Stomach (tissue), 9 donors: ENCODE results near the gene ASTN2. TPM values are rescaled to one million over a fixed set of nuclear protein-coding genes. Genes with fewer than 3 reads are reported as not detected.

Experiments
- DNase-seq, 2 donors: peaks; one replicate each; pipeline versions ENCODE4 v3.0.0 to v3.0.0-alpha.2; 2013 to 2019
- H3K27ac ChIP-seq, 5 donors: fragments of 200-600 bp in 4 of 5; sonication (generic) in 4 of 5; one replicate each; pipeline ENCODE4 v1.5.1; 2013 to 2019; ENCODE audit warnings: mild to moderate bottlenecking in 1 of 5, moderate library complexity in 1 of 5
- H3K27me3 ChIP-seq, 3 donors: fragments of 200-600 bp; sonication (generic); one replicate each; pipeline ENCODE4 v1.5.1; 2017 to 2019; ENCODE audit warnings: mixed run types in 1 of 3
- H3K36me3 ChIP-seq, 4 donors: fragments of 200-600 bp; sonication (generic); 1 replicate in 3 of 4; 2 replicates in 1 of 4; pipeline ENCODE4 v1.5.1; 2016 to 2019
- H3K4me1 ChIP-seq, 4 donors: fragments of 200-600 bp; sonication (generic); one replicate each; pipeline ENCODE4 v1.5.1; 2016 to 2019
- H3K4me3 ChIP-seq, 4 donors: fragments of 200-600 bp; sonication (generic) in 3 of 4; one replicate each; pipeline ENCODE4 v1.5.1; 2016 to 2019; ENCODE audit warnings: mild to moderate bottlenecking in 1 of 4
- H3K9me3 ChIP-seq, 4 donors: fragments of 200-600 bp; sonication (generic); one replicate each; pipeline ENCODE4 v1.5.1; 2016 to 2019
- EP300 ChIP-seq: sonication (generic); formaldehyde crosslinking; IDR thresholded peaks from one replicate; pipeline ENCODE4 v1.6.1; 2017; ENCODE audit warnings: antibody characterized with exemption
- POLR2A ChIP-seq, 4 donors: fragments of 450-650 bp; IDR thresholded peaks; one replicate each; pipeline ENCODE4 v1.6.1; 2016; ENCODE audit warnings: antibody characterized with exemption in 4 of 4, control low read depth in 2 of 4, mild to moderate bottlenecking in 1 of 4, moderate library complexity in 1 of 4
- POLR2AphosphoS5 ChIP-seq, 3 donors: sonication (generic); formaldehyde crosslinking; IDR thresholded peaks; one replicate each; pipeline ENCODE4 v1.6.1; 2016; ENCODE audit warnings: antibody characterized with exemption in 3 of 3
- WGBS, 5 donors: extraction: QIAGEN DNeasy Blood & Tissue Kit in 3 of 5; methylation state at CpG; one replicate each; pipeline versions ENCODE4 v1.1.5 to v1.1.7; 2013 to 2018; 5-methylcytosine and 5-hydroxymethylcytosine counted together
- intact Hi-C: fragments of 100-400 bp; cut with DNase I; formaldehyde crosslinking; loops from one replicate; pipeline ENCODE4 v1.15.1; 2023; ENCODE audit warnings: low total_unique reads
- polyA plus RNA-seq, 3 donors: library from polyadenylated mRNA; stranded (reverse); fragments of 200-250 nt; gene quantifications; one replicate each; pipeline ENCODE4 v1.2.3, GENCODE V29; 2013
- total RNA-seq, 5 donors: library from RNA; depleted of rRNA; stranded (reverse); fragments of >200 nt; gene quantifications; one replicate each; pipeline versions ENCODE4 v1.1.0 to v1.2.3, GENCODE V29; 2014 to 2016
- TF ChIP-seq, protein P1 (sequence below), 7 experiments: fragments of 450-650 bp in 4 of 7; fragments of 200-600 bp in 3 of 7; sonication (generic) in 3 of 7; IDR thresholded peaks; one replicate each; pipeline ENCODE4 v1.5.1; 2016 to 2019; ENCODE audit warnings: antibody characterized with exemption in 7 of 7, control low read depth in 2 of 7, mild to moderate bottlenecking in 1 of 7
- donor health status: healthy with polysubstance abuse.
- donor health status: Bipolar disorder and iron deficiency.
- donor health status: healthy.

ASTN2 gene
- total and polyA plus RNA-seq, 8 donors: 2.1 to 22.3 (median 4.2) TPM; not detected in 1

DNA sequence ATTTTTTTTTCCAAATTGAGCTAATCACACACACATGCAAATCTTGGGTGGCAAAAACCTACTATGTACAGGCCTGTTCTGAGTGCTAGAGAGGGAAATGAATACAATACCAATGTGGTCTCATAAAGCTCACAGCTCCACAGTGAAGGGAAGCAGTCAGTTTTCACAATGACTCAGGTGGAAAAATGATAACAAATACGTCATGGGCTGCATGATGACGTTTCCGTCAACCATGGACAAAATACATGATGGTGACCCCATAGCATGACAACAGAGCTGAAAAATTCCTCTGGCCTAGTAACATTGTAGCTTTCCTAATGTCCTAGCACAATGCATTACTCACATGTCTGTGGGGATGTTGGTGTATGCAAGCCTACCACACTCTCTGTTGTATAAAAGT is 475.2 kb downstream of the ASTN2 start:
- intact Hi-C loops: no loop called here
- 64 to 85% (median 81%) methylated on average over 3 of the region's 3 CpGs for WGBS, 5 donors

DNA sequence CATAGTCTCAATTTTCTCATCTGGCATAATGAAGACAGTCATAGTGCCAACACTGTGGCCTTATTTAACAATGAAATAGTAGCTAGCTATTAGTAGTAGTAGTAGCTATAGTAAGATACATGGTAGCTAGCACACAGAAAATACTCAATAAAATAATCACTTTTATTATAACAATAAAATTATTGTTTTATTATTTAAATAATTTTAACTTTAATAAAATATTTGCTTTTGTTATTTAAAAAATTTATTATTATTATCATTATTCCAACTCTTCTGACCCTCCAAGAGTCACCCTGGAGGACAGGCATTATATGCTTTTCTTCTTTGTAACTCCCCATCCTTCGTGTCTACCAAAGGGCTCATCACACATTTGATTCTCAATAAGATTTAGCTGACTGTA is 475.7 kb downstream of the ASTN2 start:
- no peaks in the 10 kb centered on the region for H3K27me3 ChIP-seq
- H3K4me1 ChIP-seq: no peaks in the 10 kb centered on the region
- H3K36me3 ChIP-seq: no peaks in the 10 kb centered on the region
- H3K4me3 ChIP-seq: no peak overlapping the region
- TF ChIP-seq POLR2AphosphoS5 (IDR thresholded peaks at IDR 0.05) (no peak), EP300 (no peak), POLR2A (IDR thresholded peaks at IDR 0.05) (no peak)
- TF ChIP-seq, protein P1, sequence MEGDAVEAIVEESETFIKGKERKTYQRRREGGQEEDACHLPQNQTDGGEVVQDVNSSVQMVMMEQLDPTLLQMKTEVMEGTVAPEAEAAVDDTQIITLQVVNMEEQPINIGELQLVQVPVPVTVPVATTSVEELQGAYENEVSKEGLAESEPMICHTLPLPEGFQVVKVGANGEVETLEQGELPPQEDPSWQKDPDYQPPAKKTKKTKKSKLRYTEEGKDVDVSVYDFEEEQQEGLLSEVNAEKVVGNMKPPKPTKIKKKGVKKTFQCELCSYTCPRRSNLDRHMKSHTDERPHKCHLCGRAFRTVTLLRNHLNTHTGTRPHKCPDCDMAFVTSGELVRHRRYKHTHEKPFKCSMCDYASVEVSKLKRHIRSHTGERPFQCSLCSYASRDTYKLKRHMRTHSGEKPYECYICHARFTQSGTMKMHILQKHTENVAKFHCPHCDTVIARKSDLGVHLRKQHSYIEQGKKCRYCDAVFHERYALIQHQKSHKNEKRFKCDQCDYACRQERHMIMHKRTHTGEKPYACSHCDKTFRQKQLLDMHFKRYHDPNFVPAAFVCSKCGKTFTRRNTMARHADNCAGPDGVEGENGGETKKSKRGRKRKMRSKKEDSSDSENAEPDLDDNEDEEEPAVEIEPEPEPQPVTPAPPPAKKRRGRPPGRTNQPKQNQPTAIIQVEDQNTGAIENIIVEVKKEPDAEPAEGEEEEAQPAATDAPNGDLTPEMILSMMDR (IDR thresholded peaks at IDR 0.05): no peak
- intact Hi-C loops: no loop called here
- DNase-seq: no peak
- 48 to 74% (median 58%) methylated on average over 1 of the region's 1 CpG for WGBS, 5 donors
- H3K9me3 ChIP-seq: no peaks in the 10 kb centered on the region
- no peak overlapping the region for H3K27ac ChIP-seq

More for the DNA sequence above, 475.2 kb downstream of the ASTN2 start:
- H3K4me3 ChIP-seq: no peak overlapping the region
- H3K27ac ChIP-seq: no peak overlapping the region
- no peaks in the 10 kb centered on the region for H3K9me3 ChIP-seq
- no peaks in the 10 kb centered on the region for H3K4me1 ChIP-seq
- TF ChIP-seq EP300 (no peak), POLR2AphosphoS5 (IDR thresholded peaks at IDR 0.05) (no peak), POLR2A (IDR thresholded peaks at IDR 0.05) (no peak)
- TF ChIP-seq, protein P1 (IDR thresholded peaks at IDR 0.05): no peak
- no peaks in the 10 kb centered on the region for H3K27me3 ChIP-seq
- H3K36me3 ChIP-seq: no peaks in the 10 kb centered on the region
- no peak for DNase-seq

DNA sequence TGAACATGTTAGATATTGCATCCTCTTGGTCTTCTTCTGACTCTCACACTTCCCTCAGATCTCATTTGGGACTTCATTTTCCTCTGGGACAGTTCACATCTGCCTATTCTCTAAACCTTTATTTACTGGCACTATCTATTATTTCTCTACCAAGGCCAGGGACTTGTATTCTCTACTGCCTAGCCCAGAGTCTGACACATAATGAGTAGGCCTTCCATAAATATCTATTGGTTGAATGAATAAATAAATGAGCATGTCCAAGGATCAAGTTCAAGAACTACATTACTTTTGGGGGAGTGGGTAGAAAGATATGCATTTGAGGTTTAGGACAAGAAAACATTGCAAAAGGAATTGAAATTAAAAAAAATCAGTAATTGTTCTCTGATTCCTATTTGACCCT is 477.5 kb downstream of the ASTN2 start:
- Histone ChIP-seq H3K27ac (no peak overlapping the region), H3K4me3 (no peak overlapping the region), H3K27me3 (no peaks in the 10 kb centered on the region), H3K36me3 (no peaks in the 10 kb centered on the region), H3K4me1 (no peaks in the 10 kb centered on the region), H3K9me3 (no peaks in the 10 kb centered on the region)
- TF ChIP-seq EP300 (no peak), POLR2A (IDR thresholded peaks at IDR 0.05) (no peak), POLR2AphosphoS5 (IDR thresholded peaks at IDR 0.05) (no peak)
- TF ChIP-seq, protein P1 (IDR thresholded peaks at IDR 0.05): no peak
- no peak for DNase-seq
- intact Hi-C loops: no loop called here

DNA sequence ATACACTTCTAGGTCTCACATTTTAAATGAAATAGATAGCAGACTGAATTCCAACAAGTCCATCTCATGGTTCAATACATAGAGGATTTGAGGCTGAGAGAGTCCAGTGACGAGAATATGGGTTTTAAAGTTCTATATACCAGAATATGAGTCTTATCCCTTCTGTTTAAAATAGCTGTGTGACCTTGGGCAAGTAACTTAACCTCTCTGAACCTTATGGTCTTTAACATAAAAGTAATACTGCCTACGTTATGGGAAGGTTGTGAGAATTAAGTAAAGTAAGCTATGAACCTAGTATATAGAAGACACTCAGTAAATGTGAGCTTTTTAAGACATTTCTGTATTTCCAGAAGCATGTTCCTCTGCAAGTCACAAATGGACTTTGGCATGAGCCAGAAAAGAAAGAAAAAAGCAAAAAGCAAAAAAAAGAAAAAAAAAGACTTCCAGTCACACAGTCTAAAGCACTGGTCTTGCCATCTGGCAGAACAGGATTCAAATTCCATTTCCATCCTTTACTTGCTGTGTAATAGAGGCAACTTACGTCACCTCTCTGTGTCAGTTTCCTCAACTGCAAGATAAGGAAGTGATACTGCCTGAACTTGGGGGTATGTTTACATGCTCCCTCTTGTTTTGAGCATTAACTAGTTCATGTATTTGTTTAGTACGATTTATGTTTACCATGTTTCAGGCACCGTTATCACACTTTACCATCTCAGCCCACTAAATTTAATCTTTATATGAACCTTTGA is 479.5 kb downstream of the ASTN2 start:
- WGBS, 5 donors: 37 to 52% (median 43%) methylated on average over 5 of the region's 5 CpGs
- intact Hi-C loops: no loop called here
- DNase-seq: no peak
- H3K4me3 ChIP-seq: no peak overlapping the region
- TF ChIP-seq EP300: no peak
- no peak for TF ChIP-seq POLR2AphosphoS5 (IDR thresholded peaks at IDR 0.05)
- H3K4me1 ChIP-seq: no peaks in the 10 kb centered on the region
- no peaks in the 10 kb centered on the region for H3K27me3 ChIP-seq
- no peak overlapping the region for H3K27ac ChIP-seq
- no peaks in the 10 kb centered on the region for H3K9me3 ChIP-seq
- no peaks in the 10 kb centered on the region for H3K36me3 ChIP-seq

DNA sequence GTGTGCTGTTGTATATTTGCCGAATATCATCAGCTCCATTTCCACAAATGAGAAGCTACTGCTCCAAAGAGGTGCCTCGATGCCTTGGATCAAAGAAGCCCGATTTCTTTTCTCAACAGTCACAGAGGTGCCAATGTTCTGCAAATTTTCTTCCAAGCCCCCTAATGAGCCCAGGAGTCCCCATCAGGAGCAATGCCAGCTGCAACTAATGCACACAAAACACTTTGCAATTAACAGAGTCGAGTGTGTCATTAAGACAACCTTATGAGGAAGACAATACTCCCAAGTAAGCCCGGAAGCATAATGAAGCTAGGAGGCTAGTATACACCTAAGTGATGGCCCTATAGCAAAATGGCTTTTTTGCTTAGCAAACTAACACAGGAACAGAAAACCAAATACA is 480.7 kb downstream of the ASTN2 start:
- TF ChIP-seq POLR2A (IDR thresholded peaks at IDR 0.05) (no peak), POLR2AphosphoS5 (IDR thresholded peaks at IDR 0.05) (no peak), EP300 (no peak)
- TF ChIP-seq, protein P1 (IDR thresholded peaks at IDR 0.05): no peak

More for the DNA sequence above, 480.7 kb downstream of the ASTN2 start:
- Histone ChIP-seq H3K9me3 (no peaks in the 10 kb centered on the region), H3K27ac (no peak overlapping the region), H3K27me3 (no peaks in the 10 kb centered on the region), H3K36me3 (no peaks in the 10 kb centered on the region), H3K4me3 (no peak overlapping the region), H3K4me1 (no peaks in the 10 kb centered on the region)
- intact Hi-C loops: no loop called here
- DNase-seq: no peak
- 74 to 80% (median 78%) methylated on average over 5 of the region's 5 CpGs for WGBS, 5 donors
